OCI-LY1 (cell line): ENCODE data around the gene PRKCA.

Source experiments
- EZH2 ChIP-seq: fragments of 200-600 bp; sonication (generic), shearing (Covaris generic); IDR thresholded peaks from 2 replicates; pipeline ENCODE4 v1.8.0; 2017; ENCODE audit warnings: borderline replicate concordance, mixed run types, mild to moderate bottlenecking, antibody characterized with exemption, low read length, moderate library complexity, mixed read lengths
- TF ChIP-seq, protein P1 (sequence below): fragments of 200-600 bp; sonication (generic), shearing (Covaris generic); IDR thresholded peaks from 2 replicates; pipeline ENCODE4 v1.5.1; 2017; ENCODE audit warnings: mild to moderate bottlenecking, antibody characterized with exemption, low read length, moderate library complexity, mixed read lengths

GRCh38 chr17:66767154-66767933, 464.9 kb downstream of the PRKCA start:
- TF ChIP-seq, protein P1, sequence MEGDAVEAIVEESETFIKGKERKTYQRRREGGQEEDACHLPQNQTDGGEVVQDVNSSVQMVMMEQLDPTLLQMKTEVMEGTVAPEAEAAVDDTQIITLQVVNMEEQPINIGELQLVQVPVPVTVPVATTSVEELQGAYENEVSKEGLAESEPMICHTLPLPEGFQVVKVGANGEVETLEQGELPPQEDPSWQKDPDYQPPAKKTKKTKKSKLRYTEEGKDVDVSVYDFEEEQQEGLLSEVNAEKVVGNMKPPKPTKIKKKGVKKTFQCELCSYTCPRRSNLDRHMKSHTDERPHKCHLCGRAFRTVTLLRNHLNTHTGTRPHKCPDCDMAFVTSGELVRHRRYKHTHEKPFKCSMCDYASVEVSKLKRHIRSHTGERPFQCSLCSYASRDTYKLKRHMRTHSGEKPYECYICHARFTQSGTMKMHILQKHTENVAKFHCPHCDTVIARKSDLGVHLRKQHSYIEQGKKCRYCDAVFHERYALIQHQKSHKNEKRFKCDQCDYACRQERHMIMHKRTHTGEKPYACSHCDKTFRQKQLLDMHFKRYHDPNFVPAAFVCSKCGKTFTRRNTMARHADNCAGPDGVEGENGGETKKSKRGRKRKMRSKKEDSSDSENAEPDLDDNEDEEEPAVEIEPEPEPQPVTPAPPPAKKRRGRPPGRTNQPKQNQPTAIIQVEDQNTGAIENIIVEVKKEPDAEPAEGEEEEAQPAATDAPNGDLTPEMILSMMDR: no peak
- no peak for TF ChIP-seq EZH2
